AG04450 (cell line): ENCODE measurements around the gene FIGNL1. TPM values are rescaled to one million over a fixed set of nuclear protein-coding genes. Genes with fewer than 3 reads are reported as not detected.

ENCODE experiments used
- CTCF ChIA-PET: fragments of 300-600, 350-600 bp; formaldehyde crosslinking; extraction: SDS; loops from one replicate; lab custom pipeline; 2022; ENCODE audit warnings: antibody characterized with exemption, inconsistent platforms; lab: Charles Lee
- POLR2A ChIA-PET: fragments of 350-600 bp; formaldehyde crosslinking; extraction: SDS; loops from one replicate; lab custom pipeline; 2021; ENCODE audit warnings: antibody characterized with exemption, inconsistent platforms; lab: Yijun Ruan, JAX
- DNase-seq: peaks from one replicate; pipeline ENCODE4 v3.0.0-alpha.2; 2011; ENCODE audit warnings: low read depth, low spot score
- H3K27ac ChIP-seq: one replicate; pipeline ENCODE4 v1.5.1; 2012; ENCODE audit warnings: low read depth, low read length, control low read depth
- H3K27me3 ChIP-seq: one replicate; pipeline ENCODE4 v1.6.0; 2012; ENCODE audit warnings: low read length; ENCODE audit not compliant: control insufficient read depth, insufficient read depth
- H3K4me3 ChIP-seq: 2 replicates; pipeline ENCODE4 v1.5.1; 2011; ENCODE audit warnings: mild to moderate bottlenecking, low read depth, low read length, control low read depth
- H3K9me3 ChIP-seq: 2 replicates; pipeline ENCODE4 v1.5.1; 2012; ENCODE audit warnings: low read length; ENCODE audit not compliant: control insufficient read depth, insufficient read depth
- CTCF ChIP-seq: IDR thresholded peaks from 2 replicates; pipeline ENCODE4 v1.5.1; 2011; ENCODE audit warnings: low read depth, low read length, control low read depth, inconsistent platforms
- polyA plus RNA-seq: library from polyadenylated mRNA; depleted of rRNA; stranded (reverse); fragments of >200 nt; gene quantifications from 2 replicates; pipeline ENCODE4 v1.2.3, GENCODE V29; 2011

FIGNL1 gene
- polyA plus RNA-seq, 1 experiment, result 9.5 TPM

GRCh38 chr7:50418086-50418515 is 32.0 kb downstream of the FIGNL1 start:
- POLR2A ChIA-PET, result no interaction called here
- CTCF ChIA-PET, result interaction anchor here (0.6 to 2.8 kb wide), 23 partner anchors 9 to 745 kb away, joined by 3 to 23 read pairs (median 7); partner anchors contain the start of genes FIGNL1 and ZPBP
- peaks cover 3% of the 10 kb centered on the region for H3K27me3 ChIP-seq
- peak; percentile 36 for DNase-seq
- no peak overlapping the region for H3K27ac ChIP-seq
- peak; percentile 96 for TF ChIP-seq CTCF
- no peak overlapping the region for H3K4me3 ChIP-seq
- no peaks in the 10 kb centered on the region for H3K9me3 ChIP-seq

GRCh38 chr7:50416527-50417182 is 33.5 kb downstream of the FIGNL1 start:
- H3K27me3 ChIP-seq, result peaks cover 3% of the 10 kb centered on the region
- H3K9me3 ChIP-seq, result no peaks in the 10 kb centered on the region; the same call in 1 of the 2 replicates
- DNase-seq, result no peak
- H3K4me3 ChIP-seq, result no peak overlapping the region
- H3K27ac ChIP-seq, result no peak overlapping the region
- CTCF ChIA-PET, result interaction anchor here (0.7 to 2.4 kb wide), 4 partner anchors 10 to 744 kb away, joined by 3 to 22 read pairs (median 12); partner anchors contain the start of gene ZPBP
- POLR2A ChIA-PET, result no interaction called here
- no peak for TF ChIP-seq CTCF

- DNase-seq, result no peak
- Histone ChIP-seq H3K9me3 (no peaks in the 10 kb centered on the region; the same call in 1 of the 2 replicates), H3K4me3 (no peak overlapping the region), H3K27me3 (peaks cover 3% of the 10 kb centered on the region), H3K27ac (no peak overlapping the region)
- CTCF ChIA-PET, result interaction anchor here (0.7 kb wide), 1 partner anchor 745 kb away, joined by 3 read pairs; no protein-coding TSS in a partner anchor
- POLR2A ChIA-PET, result no interaction called here
- TF ChIP-seq CTCF, result no peak
Measured at GRCh38 chr7:50415844-50416364, 34.2 kb downstream of the FIGNL1 start.

GRCh38 chr7:50413561-50413960 is 36.6 kb downstream of the FIGNL1 start:
- ChIA-PET POLR2A (no interaction called here), CTCF (no interaction called here)
- DNase-seq, result no peak
- H3K4me3 ChIP-seq, result no peak overlapping the region
- no peak overlapping the region for H3K27ac ChIP-seq
- TF ChIP-seq CTCF, result no peak
- H3K27me3 ChIP-seq, result peaks cover 3% of the 10 kb centered on the region
- no peaks in the 10 kb centered on the region; the same call in 1 of the 2 replicates for H3K9me3 ChIP-seq

- no peak for TF ChIP-seq CTCF
- CTCF ChIA-PET, result interaction anchor here (1.2 kb wide), 1 partner anchor 12 kb away, joined by 3 read pairs; no protein-coding TSS in a partner anchor
Measured at GRCh38 chr7:50412973-50413372, 37.2 kb downstream of the FIGNL1 start.

More at GRCh38 chr7:50412973-50413372, 37.2 kb downstream of the FIGNL1 start:
- H3K4me3 ChIP-seq, result no peak overlapping the region
- DNase-seq, result no peak
- POLR2A ChIA-PET, result no interaction called here
- H3K27ac ChIP-seq, result no peak overlapping the region
- H3K9me3 ChIP-seq, result no peaks in the 10 kb centered on the region; the same call in 1 of the 2 replicates
- peaks cover 3% of the 10 kb centered on the region for H3K27me3 ChIP-seq
